Measurements from ENCODE around the gene MAML2.

The MAML2 gene

GRCh38 chr11:96306071-96306470 lies 36.9 kb downstream of the MAML2 start:
- peaks cover 88% of the 10 kb centered on the region for H3K4me1 ChIP-seq (ENCODE audit: control insufficient read depth, insufficient read depth, low read length)
- DNase-seq (ENCODE audit: low read depth) = no peak

GRCh38 chr11:96303980-96304379 lies 39.0 kb downstream of the MAML2 start:
- H3K36me3 ChIP-seq (ENCODE audit: control insufficient read depth, insufficient read depth, low read length, severe bottlenecking) = no peaks in the 10 kb centered on the region
- H3K9me3 ChIP-seq (ENCODE audit: control insufficient read depth, low read length) = no peaks in the 10 kb centered on the region
- no peaks in the 10 kb centered on the region for H3K27me3 ChIP-seq (replicated peaks; ENCODE audit: control insufficient read depth, insufficient read depth, low read length)
- H3K4me1 ChIP-seq (ENCODE audit: control insufficient read depth, insufficient read depth, low read length) = peaks cover 67% of the 10 kb centered on the region
- no peak for DNase-seq (ENCODE audit: low read depth)
- H3K4me3 ChIP-seq (ENCODE audit: low read length) = no peak overlapping the region
- H3K9ac ChIP-seq (ENCODE audit: low read length) = no peak overlapping the region

More at GRCh38 chr11:96306071-96306470, 36.9 kb downstream of the MAML2 start:
- Histone ChIP-seq H3K36me3 (ENCODE audit: control insufficient read depth, insufficient read depth, low read length, severe bottlenecking) (no peaks in the 10 kb centered on the region), H3K4me3 (ENCODE audit: low read length) (peak overlapping the region; percentile 76), H3K9ac (ENCODE audit: low read length) (peak overlapping the region; percentile 78), H3K9me3 (ENCODE audit: control insufficient read depth, low read length) (no peaks in the 10 kb centered on the region), H3K27me3 (replicated peaks; ENCODE audit: control insufficient read depth, insufficient read depth, low read length) (no peaks in the 10 kb centered on the region)

GRCh38 chr11:96303064-96303463 lies 39.9 kb downstream of the MAML2 start:
- DNase-seq (ENCODE audit: low read depth) = peak; percentile 70
- no peaks in the 10 kb centered on the region for H3K36me3 ChIP-seq (ENCODE audit: control insufficient read depth, insufficient read depth, low read length, severe bottlenecking)
- no peaks in the 10 kb centered on the region for H3K27me3 ChIP-seq (replicated peaks; ENCODE audit: control insufficient read depth, insufficient read depth, low read length)
- H3K9me3 ChIP-seq (ENCODE audit: control insufficient read depth, low read length) = no peaks in the 10 kb centered on the region
- peak overlapping the region; percentile 13 for H3K9ac ChIP-seq (ENCODE audit: low read length)
- H3K4me3 ChIP-seq (ENCODE audit: low read length) = peak overlapping the region; percentile 34
- peaks cover 58% of the 10 kb centered on the region for H3K4me1 ChIP-seq (ENCODE audit: control insufficient read depth, insufficient read depth, low read length)

GRCh38 chr11:96301818-96302217 lies 41.2 kb downstream of the MAML2 start:
- Histone ChIP-seq H3K9me3 (ENCODE audit: control insufficient read depth, low read length) (no peaks in the 10 kb centered on the region), H3K9ac (ENCODE audit: low read length) (no peak overlapping the region), H3K4me3 (ENCODE audit: low read length) (no peak overlapping the region), H3K36me3 (ENCODE audit: control insufficient read depth, insufficient read depth, low read length, severe bottlenecking) (no peaks in the 10 kb centered on the region), H3K27me3 (replicated peaks; ENCODE audit: control insufficient read depth, insufficient read depth, low read length) (no peaks in the 10 kb centered on the region), H3K4me1 (ENCODE audit: control insufficient read depth, insufficient read depth, low read length) (peaks cover 47% of the 10 kb centered on the region)
- no peak for DNase-seq (ENCODE audit: low read depth)

GRCh38 chr11:96299155-96299888 lies 43.7 kb downstream of the MAML2 start:
- DNase-seq (ENCODE audit: low read depth) = no peak
- peaks cover 29% of the 10 kb centered on the region for H3K4me1 ChIP-seq (ENCODE audit: control insufficient read depth, insufficient read depth, low read length)
- H3K36me3 ChIP-seq (ENCODE audit: control insufficient read depth, insufficient read depth, low read length, severe bottlenecking) = no peaks in the 10 kb centered on the region
- H3K9ac ChIP-seq (ENCODE audit: low read length) = no peak overlapping the region
- no peaks in the 10 kb centered on the region for H3K9me3 ChIP-seq (ENCODE audit: control insufficient read depth, low read length)
- H3K27me3 ChIP-seq (replicated peaks; ENCODE audit: control insufficient read depth, insufficient read depth, low read length) = no peaks in the 10 kb centered on the region
- no peak overlapping the region for H3K4me3 ChIP-seq (ENCODE audit: low read length)

- Histone ChIP-seq H3K27me3 (replicated peaks; ENCODE audit: control insufficient read depth, insufficient read depth, low read length) (no peaks in the 10 kb centered on the region), H3K9me3 (ENCODE audit: control insufficient read depth, low read length) (no peaks in the 10 kb centered on the region), H3K9ac (ENCODE audit: low read length) (no peak overlapping the region), H3K36me3 (ENCODE audit: control insufficient read depth, insufficient read depth, low read length, severe bottlenecking) (no peaks in the 10 kb centered on the region), H3K4me3 (ENCODE audit: low read length) (no peak overlapping the region), H3K4me1 (ENCODE audit: control insufficient read depth, insufficient read depth, low read length) (peaks cover 18% of the 10 kb centered on the region)
- no peak for DNase-seq (ENCODE audit: low read depth)
Observed at GRCh38 chr11:96295369-96295768, 47.6 kb downstream of the MAML2 start.

- no peak for DNase-seq (ENCODE audit: low read depth)
- Histone ChIP-seq H3K9me3 (ENCODE audit: control insufficient read depth, low read length) (no peaks in the 10 kb centered on the region), H3K4me3 (ENCODE audit: low read length) (peak overlapping the region; percentile 71), H3K4me1 (ENCODE audit: control insufficient read depth, insufficient read depth, low read length) (peaks cover 18% of the 10 kb centered on the region), H3K36me3 (ENCODE audit: control insufficient read depth, insufficient read depth, low read length, severe bottlenecking) (no peaks in the 10 kb centered on the region), H3K27me3 (replicated peaks; ENCODE audit: control insufficient read depth, insufficient read depth, low read length) (no peaks in the 10 kb centered on the region), H3K9ac (ENCODE audit: low read length) (peak overlapping the region; percentile 47)
Observed at GRCh38 chr11:96294289-96294688, 48.7 kb downstream of the MAML2 start.

GRCh38 chr11:96293598-96294021 lies 49.4 kb downstream of the MAML2 start:
- H3K9me3 ChIP-seq (ENCODE audit: control insufficient read depth, low read length) = no peaks in the 10 kb centered on the region
- H3K36me3 ChIP-seq (ENCODE audit: control insufficient read depth, insufficient read depth, low read length, severe bottlenecking) = no peaks in the 10 kb centered on the region
- H3K4me3 ChIP-seq (ENCODE audit: low read length) = peak overlapping the region; percentile 71
- H3K27me3 ChIP-seq (replicated peaks; ENCODE audit: control insufficient read depth, insufficient read depth, low read length) = no peaks in the 10 kb centered on the region
- peaks cover 18% of the 10 kb centered on the region for H3K4me1 ChIP-seq (ENCODE audit: control insufficient read depth, insufficient read depth, low read length)
- DNase-seq (ENCODE audit: low read depth) = peak; percentile 42
- H3K9ac ChIP-seq (ENCODE audit: low read length) = peak overlapping the region; percentile 47

- DNase-seq (ENCODE audit: low read depth) = no peak
- H3K4me3 ChIP-seq (ENCODE audit: low read length) = peak overlapping the region; percentile 71
- no peaks in the 10 kb centered on the region for H3K36me3 ChIP-seq (ENCODE audit: control insufficient read depth, insufficient read depth, low read length, severe bottlenecking)
Observed at GRCh38 chr11:96293109-96293508, 49.9 kb downstream of the MAML2 start.

GRCh38 chr11:96292291-96293010 lies 50.5 kb downstream of the MAML2 start:
- no peaks in the 10 kb centered on the region for H3K9me3 ChIP-seq (ENCODE audit: control insufficient read depth, low read length)
- H3K27me3 ChIP-seq (replicated peaks; ENCODE audit: control insufficient read depth, insufficient read depth, low read length) = no peaks in the 10 kb centered on the region
- H3K36me3 ChIP-seq (ENCODE audit: control insufficient read depth, insufficient read depth, low read length, severe bottlenecking) = no peaks in the 10 kb centered on the region
- no peak for DNase-seq (ENCODE audit: low read depth)
- H3K4me3 ChIP-seq (ENCODE audit: low read length) = no peak overlapping the region
- H3K9ac ChIP-seq (ENCODE audit: low read length) = no peak overlapping the region
- peaks cover 19% of the 10 kb centered on the region for H3K4me1 ChIP-seq (ENCODE audit: control insufficient read depth, insufficient read depth, low read length)

More at GRCh38 chr11:96293109-96293508, 49.9 kb downstream of the MAML2 start:
- no peaks in the 10 kb centered on the region for H3K27me3 ChIP-seq (replicated peaks; ENCODE audit: control insufficient read depth, insufficient read depth, low read length)
- peak overlapping the region; percentile 47 for H3K9ac ChIP-seq (ENCODE audit: low read length)
- peaks cover 18% of the 10 kb centered on the region for H3K4me1 ChIP-seq (ENCODE audit: control insufficient read depth, insufficient read depth, low read length)
- H3K9me3 ChIP-seq (ENCODE audit: control insufficient read depth, low read length) = no peaks in the 10 kb centered on the region

- H3K27me3 ChIP-seq (replicated peaks; ENCODE audit: control insufficient read depth, insufficient read depth, low read length) = no peaks in the 10 kb centered on the region
- H3K9me3 ChIP-seq (ENCODE audit: control insufficient read depth, low read length) = no peaks in the 10 kb centered on the region
- peaks cover 23% of the 10 kb centered on the region for H3K4me1 ChIP-seq (ENCODE audit: control insufficient read depth, insufficient read depth, low read length)
- no peak for DNase-seq (ENCODE audit: low read depth)
- H3K9ac ChIP-seq (ENCODE audit: low read length) = no peak overlapping the region
- no peak overlapping the region for H3K4me3 ChIP-seq (ENCODE audit: low read length)
- no peaks in the 10 kb centered on the region for H3K36me3 ChIP-seq (ENCODE audit: control insufficient read depth, insufficient read depth, low read length, severe bottlenecking)
Observed at GRCh38 chr11:96290631-96291030, 52.4 kb downstream of the MAML2 start.
